GM18519 (cell line): ENCODE results near the gene NXF2.
"Not testable (repeated sequence)": the region's sequence is repeated elsewhere in the genome, so short reads cannot be mapped to it uniquely, and the experiment has no call there.

Experiments used
- ATAC-seq: cut with Tn5 transposase; IDR thresholded peaks from one replicate; pipeline ENCODE4 v1.9.1; 2021; ENCODE audit warnings: mild to moderate bottlenecking, moderate library complexity; ENCODE audit not compliant: unreplicated experiment, low FRiP score

NXF2 gene, protein sequence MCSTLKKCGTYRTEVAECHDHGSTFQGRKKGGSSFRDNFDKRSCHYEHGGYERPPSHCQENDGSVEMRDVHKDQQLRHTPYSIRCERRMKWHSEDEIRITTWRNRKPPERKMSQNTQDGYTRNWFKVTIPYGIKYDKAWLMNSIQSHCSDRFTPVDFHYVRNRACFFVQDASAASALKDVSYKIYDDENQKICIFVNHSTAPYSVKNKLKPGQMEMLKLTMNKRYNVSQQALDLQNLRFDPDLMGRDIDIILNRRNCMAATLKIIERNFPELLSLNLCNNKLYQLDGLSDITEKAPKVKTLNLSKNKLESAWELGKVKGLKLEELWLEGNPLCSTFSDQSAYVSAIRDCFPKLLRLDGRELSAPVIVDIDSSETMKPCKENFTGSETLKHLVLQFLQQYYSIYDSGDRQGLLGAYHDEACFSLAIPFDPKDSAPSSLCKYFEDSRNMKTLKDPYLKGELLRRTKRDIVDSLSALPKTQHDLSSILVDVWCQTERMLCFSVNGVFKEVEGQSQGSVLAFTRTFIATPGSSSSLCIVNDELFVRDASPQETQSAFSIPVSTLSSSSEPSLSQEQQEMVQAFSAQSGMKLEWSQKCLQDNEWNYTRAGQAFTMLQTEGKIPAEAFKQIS

DNA sequence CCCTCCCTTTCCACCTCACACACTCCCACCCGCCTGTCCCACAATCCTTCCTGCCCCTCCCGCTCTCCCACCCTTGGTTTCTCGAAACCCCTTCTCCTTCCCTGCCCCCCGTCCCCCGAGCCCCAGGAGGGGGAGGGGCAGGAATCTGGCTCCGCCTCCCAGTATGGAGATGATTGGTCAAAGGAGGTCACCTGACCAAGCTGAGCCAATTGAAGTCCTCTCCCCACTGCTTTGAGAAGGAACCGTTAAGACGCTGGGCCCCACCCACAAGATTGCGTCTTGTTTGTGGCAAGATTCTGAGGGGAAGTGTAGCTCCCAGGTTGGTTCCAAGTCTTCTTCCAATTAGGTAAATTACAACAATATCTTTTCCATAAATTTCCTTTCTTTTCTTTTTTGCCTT lies at the start of gene NXF2:
TSS of gene NXF2 (plus strand) at position 275 of the 400 bp plus-strand sequence. CDS start 59,912 bp downstream, outside the sequence.
- ATAC-seq: not testable (repeated sequence)

DNA sequence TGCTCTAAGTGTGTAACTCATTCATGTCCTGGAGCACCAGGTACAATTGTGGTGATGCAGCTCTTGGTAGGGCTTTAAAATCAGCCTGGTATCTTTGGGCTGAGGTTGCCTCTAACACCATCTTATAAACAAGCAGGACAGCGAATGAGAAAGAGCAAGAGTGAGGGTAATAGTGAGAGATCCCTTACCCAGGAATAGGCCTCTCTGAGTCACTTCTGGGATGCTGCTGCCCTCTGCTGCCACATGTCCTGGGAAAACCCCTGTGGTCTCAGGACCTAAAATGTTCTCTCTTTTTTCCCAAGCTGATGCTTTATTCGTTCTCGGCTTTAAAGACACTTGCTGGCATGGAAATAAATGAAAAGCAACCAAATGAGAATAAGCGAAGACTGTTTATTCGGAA lies 39.0 kb upstream of the NXF2 start:
- not testable (repeated sequence) for ATAC-seq

DNA sequence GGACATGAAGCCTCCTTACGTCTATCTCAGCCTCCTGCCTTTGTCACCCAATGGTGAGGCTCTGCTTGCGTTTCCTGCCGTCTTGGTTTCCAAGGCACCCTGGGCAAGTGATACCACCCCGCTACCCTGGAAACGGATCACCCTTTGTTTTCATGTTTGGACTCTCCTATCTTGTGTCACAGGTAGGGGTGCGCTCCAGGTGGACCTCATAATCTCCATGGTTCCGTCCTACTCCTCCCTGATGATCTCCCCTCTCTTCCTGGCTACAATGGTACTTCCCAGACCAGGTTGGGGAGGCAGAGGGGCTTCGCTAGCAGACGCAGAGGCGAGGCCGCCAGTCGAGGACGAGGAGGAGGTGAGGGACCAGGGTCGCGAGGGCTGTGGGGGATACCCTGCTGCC lies 32.0 kb upstream of the NXF2 start, which contains the start of gene TCP11X1:
TSS of gene TCP11X1 (plus strand) at position 316 of the 400 bp plus-strand sequence.
- ATAC-seq: not testable (repeated sequence)

DNA sequence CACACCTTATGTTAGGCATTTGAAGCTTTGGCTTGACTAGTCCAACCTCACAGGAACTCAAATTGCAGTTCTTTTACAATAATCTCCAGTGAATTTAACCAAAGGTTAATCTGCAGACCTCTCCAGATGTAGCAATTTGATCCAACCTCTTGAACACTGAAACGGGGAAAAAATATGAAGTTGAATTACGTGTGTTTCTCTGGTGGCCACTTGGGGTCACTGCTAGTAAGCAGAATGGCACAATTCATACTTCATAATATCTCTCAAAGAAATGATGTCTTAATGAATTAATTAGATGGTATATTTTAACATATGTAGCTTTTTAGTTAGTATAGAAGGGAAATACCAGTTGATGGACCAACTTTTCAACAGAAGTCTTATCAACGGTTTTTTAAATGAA lies 30.5 kb upstream of the NXF2 start:
- not testable (repeated sequence) for ATAC-seq

DNA sequence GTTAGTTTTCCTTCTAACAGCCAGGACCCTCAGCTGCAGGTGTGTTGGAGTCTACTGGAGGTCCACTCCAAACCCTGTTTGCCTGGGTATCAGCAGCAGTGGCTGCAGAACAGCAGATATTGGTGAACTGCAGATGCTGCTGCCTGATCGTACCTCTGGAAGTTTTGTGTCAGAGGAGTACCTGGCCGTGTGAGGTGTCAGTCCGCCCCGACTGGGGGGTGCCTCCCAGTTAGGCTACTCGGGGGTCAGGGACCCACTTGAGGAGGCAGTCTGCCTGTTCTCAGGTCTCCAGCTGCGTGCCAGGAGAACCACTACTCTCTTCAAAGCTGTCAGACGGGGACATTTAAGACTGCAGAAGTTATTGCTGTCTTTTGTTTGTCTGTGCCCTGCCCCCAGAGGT lies 11.3 kb upstream of the NXF2 start:
- ATAC-seq: not testable (repeated sequence)

DNA sequence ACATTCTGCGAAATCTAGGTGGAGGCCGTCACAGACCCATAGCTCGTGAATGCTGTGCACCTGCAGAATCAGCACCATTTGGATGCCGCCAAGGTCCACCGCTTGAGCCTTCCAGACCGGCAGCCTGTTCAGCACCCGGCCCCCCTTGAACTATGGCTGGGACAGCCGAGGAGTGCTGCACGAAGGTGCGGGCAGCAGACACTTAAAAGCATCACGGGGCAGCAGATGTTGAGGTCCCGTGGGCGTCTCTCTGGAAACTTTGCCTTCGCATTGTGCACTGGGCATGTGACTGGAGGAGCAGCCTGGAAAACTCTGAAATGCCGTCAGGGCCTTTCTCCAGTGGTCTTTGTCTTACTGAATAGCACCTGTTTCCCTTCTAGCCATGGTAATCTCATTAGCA lies 6.7 kb upstream of the NXF2 start:
- ATAC-seq: not testable (repeated sequence)

DNA sequence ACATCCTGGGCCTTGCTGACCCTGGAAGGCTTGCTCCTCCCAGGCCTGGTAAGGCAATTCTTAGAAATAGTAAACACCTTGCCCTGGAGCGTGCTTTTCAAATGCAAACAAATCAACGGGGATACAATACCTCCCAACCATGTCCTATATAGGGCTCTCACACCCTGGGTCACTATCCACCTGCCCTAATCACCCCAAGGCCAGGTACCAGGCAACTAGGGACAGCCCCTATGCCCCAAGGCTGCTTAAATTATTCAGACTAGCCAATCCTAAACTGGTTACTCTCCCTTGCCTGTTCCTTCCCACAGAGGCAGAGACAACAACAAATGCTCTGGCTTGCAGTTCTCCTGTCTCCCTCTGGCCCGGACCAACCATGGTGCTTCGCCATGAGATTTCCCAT lies 25.3 kb downstream of the NXF2 start:
- not testable (repeated sequence) for ATAC-seq

DNA sequence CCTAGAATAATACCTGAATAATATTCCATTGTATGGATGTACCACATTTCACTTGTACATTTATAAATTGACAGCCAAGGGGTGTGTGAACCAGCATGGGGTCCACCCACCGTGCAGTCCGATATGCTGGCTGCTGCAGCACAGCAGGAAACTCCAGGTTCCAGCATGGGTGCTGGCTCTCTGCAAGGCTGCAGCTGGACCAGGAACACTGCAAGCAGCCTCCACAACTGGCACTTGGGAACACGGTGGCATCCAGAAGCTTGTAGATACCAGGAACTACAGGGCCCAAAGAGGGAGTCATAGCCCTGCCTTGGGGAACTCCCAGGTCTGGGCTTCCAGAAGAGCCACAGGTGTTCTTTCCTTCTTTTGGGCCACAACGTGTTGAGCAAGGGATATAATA lies 91.2 kb downstream of the NXF2 start:
- ATAC-seq: no peak

DNA sequence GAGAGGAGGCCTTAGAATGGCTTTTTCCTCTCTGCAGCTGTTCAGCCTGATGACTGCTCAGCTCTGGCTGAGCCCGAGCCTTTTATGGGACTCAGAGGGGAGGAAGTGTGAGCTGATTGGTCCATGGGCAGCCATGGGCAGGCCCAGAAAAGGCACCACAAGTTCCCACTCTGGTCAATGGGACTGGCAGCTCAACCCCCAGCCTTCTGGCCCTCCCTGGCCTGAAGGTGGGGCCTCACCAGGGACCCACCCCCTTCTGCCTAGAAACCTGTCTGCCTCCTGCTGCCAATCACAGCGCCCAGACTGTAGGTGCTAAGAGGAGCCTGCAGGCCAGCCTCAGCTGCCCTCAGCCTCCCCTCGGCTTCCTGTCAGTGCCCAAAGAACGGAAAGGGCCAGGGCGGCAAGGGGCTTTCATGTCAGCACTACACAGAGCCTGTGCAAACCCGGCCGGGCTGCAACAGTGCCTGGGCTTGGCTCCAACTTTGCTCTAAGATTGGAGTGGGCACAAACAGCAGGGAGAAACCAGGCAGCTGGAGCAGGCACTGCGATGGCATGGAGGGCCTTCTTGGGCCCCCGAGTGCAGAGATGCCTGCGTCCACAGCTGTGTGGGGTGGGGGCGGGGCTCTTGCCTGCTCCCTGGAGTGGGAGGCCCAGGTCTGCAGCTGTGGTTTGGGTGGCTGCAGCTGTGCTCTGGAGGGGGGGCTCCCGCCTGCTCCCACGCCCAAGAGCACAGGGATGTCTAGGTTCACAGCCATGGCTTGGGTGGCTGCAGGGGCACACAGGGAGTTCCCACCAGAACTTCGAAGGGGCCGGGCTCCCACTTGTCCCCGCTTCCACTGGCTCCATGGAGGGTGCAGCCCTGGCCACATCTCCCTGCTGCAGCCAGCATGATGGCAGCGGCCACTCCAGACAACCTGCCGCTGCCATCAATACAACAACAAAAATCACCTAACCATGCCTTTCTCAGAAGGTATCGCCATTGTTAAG lies 92.6 kb downstream of the NXF2 start:
- ATAC-seq: no peak

DNA sequence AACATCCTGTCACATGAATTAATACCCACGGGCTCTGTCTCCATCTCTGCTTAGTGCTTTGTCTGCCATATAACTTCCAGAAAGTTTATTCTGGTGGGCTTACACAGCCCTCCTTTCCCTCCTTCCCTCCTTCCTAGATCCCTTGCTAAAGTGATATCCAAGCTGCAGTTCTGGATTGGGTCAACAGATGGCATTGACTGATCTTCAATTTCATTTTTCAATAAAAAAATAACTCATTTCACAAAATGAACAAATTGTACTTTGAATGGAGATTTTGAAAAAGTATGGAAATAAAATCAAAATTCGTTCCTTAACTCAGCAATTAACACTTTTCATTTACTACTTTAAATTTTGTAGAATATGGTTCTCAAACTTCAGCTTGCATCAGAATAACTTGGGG lies 94.9 kb downstream of the NXF2 start:
- no peak for ATAC-seq

DNA sequence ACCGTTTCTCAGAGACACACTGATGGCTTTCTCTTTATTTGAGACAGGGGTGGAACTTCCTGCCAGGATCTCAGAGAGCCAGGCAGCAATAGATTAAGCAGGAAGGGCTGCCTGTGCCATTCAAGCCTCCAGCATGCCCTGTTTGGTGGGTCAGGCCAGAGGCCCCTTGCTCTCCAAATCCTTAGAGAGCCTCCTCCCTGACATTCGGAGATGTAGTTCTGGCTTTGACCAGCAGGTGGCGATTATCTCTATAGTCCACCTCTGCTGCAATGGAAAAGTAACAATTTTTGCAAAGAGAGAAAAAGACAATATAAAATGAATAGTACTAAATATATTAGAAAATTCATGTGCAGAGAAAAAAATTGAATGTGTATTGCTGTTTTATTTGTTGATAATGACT lies 98.9 kb downstream of the NXF2 start:
- ATAC-seq: no peak
